ENCODE results near the gene FAM50B.

The FAM50B gene

DNA sequence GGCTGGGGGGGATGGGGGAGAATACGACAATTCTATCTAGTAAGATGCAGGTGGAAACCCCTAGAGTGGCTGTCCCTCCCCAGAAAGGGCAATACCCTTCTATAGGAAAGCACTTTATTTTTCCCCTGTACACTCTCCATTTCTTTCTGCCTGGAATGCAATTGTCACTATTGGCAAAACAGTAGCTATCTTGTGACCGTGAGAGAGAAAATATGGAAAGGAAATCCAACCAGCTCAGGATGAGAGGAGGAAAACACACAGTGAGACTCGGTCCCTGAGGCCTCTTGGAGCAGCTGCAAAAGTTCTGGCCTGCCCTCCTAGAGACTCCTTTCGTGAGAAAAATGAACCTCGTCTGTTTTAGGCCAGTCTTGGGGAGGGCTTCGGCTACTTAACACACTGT, 43.4 kb downstream of the FAM50B start:
- no peak for DNase-seq (ENCODE audit: low read depth in 2 of 3, low spot score in 1 of 3)

DNA sequence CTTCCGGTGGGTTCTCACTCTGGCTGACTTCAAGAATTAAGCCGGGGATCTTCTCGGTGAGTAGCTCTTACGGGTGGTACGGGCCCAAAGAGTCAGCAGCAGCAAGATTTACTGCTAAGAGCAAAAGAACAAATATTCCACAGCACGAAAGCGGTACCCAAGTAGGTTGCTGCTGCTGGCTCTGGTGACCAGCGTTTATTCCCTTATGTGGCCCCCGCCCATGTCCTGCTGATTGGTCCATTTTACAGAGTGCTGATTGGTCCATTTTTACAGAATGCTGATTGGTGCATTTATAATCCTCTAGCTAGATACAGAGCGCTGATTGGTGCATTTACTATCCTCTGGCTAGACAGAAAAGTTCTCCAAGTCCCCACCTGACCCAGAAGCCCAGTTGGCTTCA, 44.3 kb downstream of the FAM50B start:
- no peak for DNase-seq (ENCODE audit: low read depth in 2 of 3, low spot score in 1 of 3)

DNA sequence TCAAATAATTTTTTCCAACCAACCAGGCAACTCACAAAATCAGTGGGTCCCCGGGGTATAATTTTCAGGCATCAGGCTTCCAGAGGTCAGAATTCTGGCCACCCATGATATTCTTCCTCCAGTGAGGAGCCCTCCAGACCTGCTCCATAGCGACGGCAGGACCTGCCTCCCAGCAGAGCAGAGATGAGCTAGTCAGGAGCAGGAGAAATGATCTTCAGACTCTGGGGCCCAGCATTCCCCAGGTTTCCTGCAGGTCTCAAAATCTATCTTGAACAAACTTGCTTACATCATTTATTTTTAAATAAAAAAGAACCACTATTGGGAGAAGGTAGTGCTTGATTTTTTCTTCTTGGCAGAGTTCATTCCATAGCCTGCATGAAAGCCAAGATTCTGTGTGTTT, 44.7 kb downstream of the FAM50B start:
- DNase-seq (ENCODE audit: low read depth in 2 of 3, low spot score in 1 of 3): no peak

DNA sequence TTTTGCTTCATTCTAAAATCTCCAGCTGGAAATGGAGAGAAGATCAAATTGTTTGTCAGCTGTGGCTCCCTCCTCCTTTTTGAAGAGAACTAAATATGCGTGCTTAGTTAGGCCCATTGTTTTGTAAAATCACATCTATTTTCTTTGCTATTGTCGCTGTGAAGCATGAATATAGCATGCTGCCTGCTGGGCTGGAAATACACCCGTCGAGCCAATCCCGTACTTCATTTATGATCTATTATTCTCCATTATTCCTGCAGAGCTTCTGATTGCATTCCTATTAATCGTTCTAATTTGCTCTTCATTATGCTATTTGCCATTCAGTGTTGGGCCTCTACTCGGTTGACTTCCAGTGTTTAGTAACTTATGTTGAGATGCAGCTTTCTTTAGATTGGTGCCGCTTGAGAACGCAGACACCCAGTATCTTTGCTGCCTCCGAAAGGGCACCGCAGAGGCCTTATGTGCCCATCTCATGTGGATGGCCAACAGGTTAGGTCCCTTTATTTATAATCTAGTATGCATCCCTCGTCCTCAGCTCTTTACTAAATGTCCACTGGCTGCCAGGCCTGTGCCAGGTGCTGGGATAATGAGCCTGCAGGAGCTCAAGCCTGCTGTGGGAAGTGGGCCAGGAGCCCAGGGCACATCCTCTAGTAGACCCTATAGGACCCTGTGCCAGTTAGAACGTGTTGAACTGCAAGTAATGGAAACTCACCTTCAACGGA, 45.6 kb downstream of the FAM50B start:
- DNase-seq (ENCODE audit: low read depth in 2 of 3, low spot score in 1 of 3): no peak

DNA sequence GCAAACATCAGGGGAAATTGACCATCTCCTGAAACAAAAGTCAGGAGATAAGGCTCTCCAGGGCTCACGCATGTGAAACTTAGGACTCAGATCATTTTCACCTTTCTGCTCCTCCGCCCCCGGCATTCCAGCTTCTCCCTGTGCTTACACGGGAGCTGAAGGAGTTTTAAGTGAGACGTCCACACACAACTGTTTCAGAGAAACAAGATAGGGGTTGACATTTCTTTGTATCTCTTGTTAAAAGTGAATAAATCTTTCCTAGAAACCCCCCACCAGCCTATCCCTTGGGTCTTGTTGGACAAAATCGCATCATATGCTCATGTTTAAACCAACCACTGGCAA, 46.1 kb downstream of the FAM50B start:
- no peak for DNase-seq (ENCODE audit: low read depth in 2 of 3, low spot score in 1 of 3)

DNA sequence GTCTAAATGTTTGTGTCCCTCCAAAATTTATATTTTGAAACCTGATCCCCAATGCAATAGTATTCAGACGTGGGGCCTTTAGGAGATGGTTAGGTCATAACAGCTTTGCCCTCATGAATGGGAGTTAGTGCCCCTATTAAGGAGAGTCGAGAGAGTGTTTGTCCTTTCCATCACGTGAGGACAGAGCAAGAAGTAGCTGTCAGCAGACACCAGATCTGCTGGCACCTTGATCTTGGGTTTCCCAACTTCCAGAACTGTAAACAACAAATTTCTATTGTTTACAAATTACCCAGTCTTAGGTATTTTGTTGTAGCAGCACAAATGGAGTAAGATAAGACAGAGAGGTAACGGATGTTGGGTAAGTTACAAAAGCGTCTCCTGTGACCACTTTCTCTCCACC, 46.6 kb downstream of the FAM50B start:
- no peak for DNase-seq (ENCODE audit: low read depth in 2 of 3, low spot score in 1 of 3)

DNA sequence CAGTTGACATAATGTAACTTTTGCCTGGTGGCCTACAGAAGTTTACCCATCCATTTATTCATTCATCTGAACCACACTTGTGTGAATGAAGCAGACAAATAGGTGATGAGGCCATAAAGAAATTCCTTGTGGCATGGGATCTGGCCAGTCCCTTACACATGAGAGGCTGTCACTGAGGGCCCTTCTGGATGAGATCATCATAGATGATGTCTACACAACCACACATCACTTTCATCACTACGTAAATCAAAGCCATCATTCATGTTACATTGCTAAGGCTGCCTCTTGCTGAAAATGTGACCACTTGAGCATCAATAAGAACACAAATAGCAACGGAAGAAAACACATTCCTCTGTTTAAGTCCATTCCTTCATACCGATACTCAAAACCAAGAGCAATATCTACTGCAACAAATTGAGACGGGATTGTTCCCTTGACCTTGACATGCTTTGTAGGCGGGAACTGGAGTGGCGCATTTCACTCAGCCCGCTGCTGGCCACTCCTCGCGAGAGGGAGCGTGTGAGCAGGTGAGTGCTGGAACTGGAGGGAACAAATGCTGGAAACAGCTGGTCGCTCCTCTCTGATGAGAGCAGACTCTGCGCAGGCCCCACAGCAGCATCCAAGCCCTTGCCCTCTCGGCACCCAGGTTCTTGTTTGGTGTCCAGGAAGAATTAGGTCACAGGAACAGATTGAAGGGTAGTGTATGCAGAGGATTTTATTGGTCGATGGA, 49.3 kb downstream of the FAM50B start:
- no peak for DNase-seq (ENCODE audit: low read depth in 2 of 3, low spot score in 1 of 3)

DNA sequence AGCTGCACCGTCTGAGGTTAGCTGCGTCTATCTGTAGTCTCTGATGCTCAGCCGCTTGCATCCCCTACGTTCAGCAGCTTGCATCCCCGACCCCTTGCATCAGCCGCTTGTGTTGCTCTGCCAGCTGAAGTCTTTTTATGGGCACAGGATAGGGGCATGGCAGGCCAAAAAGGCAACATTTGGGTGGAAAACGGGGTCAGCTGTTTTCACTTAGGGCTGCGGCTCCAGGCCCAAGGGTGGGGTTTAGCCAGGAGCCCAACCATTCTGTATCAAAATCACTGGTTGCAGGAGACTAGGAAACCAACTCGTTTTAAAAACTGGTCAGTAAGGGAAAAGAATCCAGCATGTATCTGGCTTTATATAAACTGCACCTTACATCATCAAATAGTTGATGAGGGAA, 49.9 kb downstream of the FAM50B start:
- no peak for DNase-seq (ENCODE audit: low read depth in 2 of 3, low spot score in 1 of 3)

DNA sequence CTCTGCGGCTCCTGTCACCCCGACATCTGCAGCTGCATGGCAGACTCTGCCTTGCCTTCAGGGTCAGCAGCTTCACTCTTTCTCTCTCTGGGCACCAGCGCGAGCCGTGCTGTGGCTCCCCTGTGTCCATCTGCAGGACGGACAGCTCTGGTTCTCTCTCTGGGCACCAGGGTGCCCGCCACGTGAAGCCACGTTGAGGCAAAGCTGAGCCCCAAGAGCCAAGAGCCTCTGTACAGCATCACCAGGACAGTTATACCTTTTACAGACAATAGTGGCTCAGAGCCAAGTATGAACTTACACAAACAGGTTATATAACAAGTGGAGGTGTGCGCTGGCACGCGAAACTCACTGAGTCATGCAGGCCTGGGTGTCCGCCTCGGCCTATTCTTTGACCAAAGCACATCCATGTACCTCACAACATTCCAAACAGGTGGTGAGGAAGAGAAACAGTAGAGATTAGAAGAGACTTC, 50.8 kb downstream of the FAM50B start:
- DNase-seq (ENCODE audit: low read depth in 2 of 3, low spot score in 1 of 3): no peak
